Neural crest cell (in vitro differentiated cells): ENCODE data around the gene TGM1. TPM values are rescaled to one million over a fixed set of nuclear protein-coding genes. Genes with fewer than 3 reads are reported as not detected.
"Not testable (repeated sequence)": the region's sequence is repeated elsewhere in the genome, so short reads cannot be mapped to it uniquely, and the experiment has no call there.

ENCODE experiments used
- DNase-seq: peaks from one replicate; pipeline ENCODE4 v3.0.0; 2021; ENCODE audit warnings: low read depth, mixed read lengths, low spot score
- H3K27ac Mint-ChIP-seq: one replicate; pipeline ENCODE4 v1.8.0; 2021; ENCODE audit warnings: mild to moderate bottlenecking, mixed read lengths; ENCODE audit not compliant: unreplicated experiment
- H3K27me3 Mint-ChIP-seq: 2 replicates; pipeline ENCODE4 v1.8.0; 2021; ENCODE audit warnings: low read depth, mild to moderate bottlenecking, mixed read lengths
- H3K36me3 Mint-ChIP-seq: 2 replicates; pipeline ENCODE4 v1.8.0; 2021; ENCODE audit warnings: low read depth, mild to moderate bottlenecking, mixed read lengths
- H3K4me1 Mint-ChIP-seq: 2 replicates; pipeline ENCODE4 v1.8.0; 2021; ENCODE audit warnings: mixed read lengths
- H3K4me3 Mint-ChIP-seq: one replicate; pipeline ENCODE4 v1.8.0; 2021; ENCODE audit warnings: mild to moderate bottlenecking, mixed read lengths
- H3K9me3 Mint-ChIP-seq: 2 replicates; pipeline ENCODE4 v1.8.0; 2021; ENCODE audit warnings: mixed read lengths
- CTCF ChIP-seq: fragments of 200-600 bp; sonication (generic); conservative IDR thresholded peaks from 2 replicates; pipeline ENCODE4 v1.5.0; 2021; ENCODE audit warnings: antibody characterized with exemption, mild to moderate bottlenecking
- total RNA-seq: library from RNA; stranded (reverse); gene quantifications from 2 replicates; pipeline ENCODE4 v1.2.1, GENCODE V29; 2021

The TGM1 gene
- total RNA-seq, 1 donor from 2014 or later: 4.5 TPM

- peaks cover 36% of the 10 kb centered on the region for H3K36me3 Mint-ChIP-seq
- H3K27ac Mint-ChIP-seq: no peak overlapping the region
- peak overlapping the region; percentile 2 for H3K4me3 Mint-ChIP-seq
- DNase-seq: no peak
- no peaks in the 10 kb centered on the region for H3K27me3 Mint-ChIP-seq
- H3K4me1 Mint-ChIP-seq: peaks cover 5% of the 10 kb centered on the region
- H3K9me3 Mint-ChIP-seq: no peaks in the 10 kb centered on the region
- no peak for TF ChIP-seq CTCF
Measured at GRCh38 chr14:24204163-24205146, 58.5 kb downstream of the TGM1 start.

- Mint-ChIP-seq H3K4me3 (peak overlapping the region; percentile 36), H3K4me1 (peaks cover 13% of the 10 kb centered on the region)
Measured at GRCh38 chr14:24203249-24203886, 59.6 kb downstream of the TGM1 start.

GRCh38 chr14:24202538-24202937, 60.4 kb downstream of the TGM1 start:
- H3K4me3 Mint-ChIP-seq: peak overlapping the region; percentile 36
- DNase-seq, H3K27ac Mint-ChIP-seq, H3K9me3 Mint-ChIP-seq, H3K27me3 Mint-ChIP-seq: not testable (repeated sequence)
- peaks cover 14% of the 10 kb centered on the region for H3K4me1 Mint-ChIP-seq
- peaks cover 41% of the 10 kb centered on the region for H3K36me3 Mint-ChIP-seq

More at GRCh38 chr14:24203249-24203886, 59.6 kb downstream of the TGM1 start:
- not testable (repeated sequence) for DNase-seq, H3K27me3 Mint-ChIP-seq, H3K27ac Mint-ChIP-seq, H3K9me3 Mint-ChIP-seq
- H3K36me3 Mint-ChIP-seq: peaks cover 45% of the 10 kb centered on the region

Other genes starting within 250 kb of the TGM1 start
- 9.3 and 9.4 TPM in 2 replicates for gene CARMIL3, start 211.2 kb downstream of the TGM1 start, total RNA-seq
- not detected in 2 replicates for gene CPNE6, start 191.6 kb downstream of the TGM1 start, total RNA-seq
- gene PCK2, start 168.9 kb downstream of the TGM1 start, total RNA-seq: 26.1 and 26.7 TPM in 2 replicates
- gene DCAF11, start 148.4 kb downstream of the TGM1 start, total RNA-seq: 52.5 and 53.9 TPM in 2 replicates
- 1.2 and 2.3 TPM in 2 replicates for gene NRL, start 148.2 kb downstream of the TGM1 start, total RNA-seq
- 0.42 and 0.66 TPM in 2 replicates for gene FITM1, start 132.5 kb downstream of the TGM1 start, total RNA-seq
- gene PSME1, start 127.0 kb downstream of the TGM1 start, total RNA-seq: 81.4 and 88.5 TPM in 2 replicates
- 28.3 and 30.3 TPM in 2 replicates for gene EMC9, start 121.6 kb downstream of the TGM1 start, total RNA-seq
- gene PSME2, start 116.6 kb downstream of the TGM1 start, total RNA-seq: 125 and 131 TPM in 2 replicates
- 65.5 and 82.2 TPM in 2 replicates for gene RNF31, start 115.7 kb downstream of the TGM1 start, total RNA-seq
- 22.9 and 23.0 TPM in 2 replicates for gene IRF9, start 101.9 kb downstream of the TGM1 start, total RNA-seq
- gene REC8, start 91.1 kb downstream of the TGM1 start, total RNA-seq: 160 and 163 TPM in 2 replicates
- gene IPO4, start 74.4 kb downstream of the TGM1 start, total RNA-seq: 88.3 and 88.7 TPM in 2 replicates
- gene TM9SF1, start 67.7 kb downstream of the TGM1 start, total RNA-seq: 45.6 and 47.4 TPM in 2 replicates
- gene TSSK4, start 57.5 kb downstream of the TGM1 start, total RNA-seq: 0.47 and 0.48 TPM in 2 replicates
- 42.2 and 44.7 TPM in 2 replicates for gene CHMP4A, start 49.7 kb downstream of the TGM1 start, total RNA-seq
- 19.0 and 25.9 TPM in 2 replicates for gene MDP1, start 47.1 kb downstream of the TGM1 start, total RNA-seq
- gene NEDD8, start 30.8 kb downstream of the TGM1 start, total RNA-seq: 191 and 208 TPM in 2 replicates
- gene GMPR2, start 30.2 kb downstream of the TGM1 start, total RNA-seq: 64.0 and 66.2 TPM in 2 replicates
- gene TINF2, start 20.6 kb downstream of the TGM1 start, total RNA-seq: 63.4 and 66.7 TPM in 2 replicates
- 22.8 and 25.4 TPM in 2 replicates for gene RABGGTA, start 8.4 kb upstream of the TGM1 start, total RNA-seq
- gene DHRS1, start 36.6 kb upstream of the TGM1 start, total RNA-seq: 17.2 and 19.1 TPM in 2 replicates
- 34.5 and 34.8 TPM in 2 replicates for gene NOP9, start 36.7 kb upstream of the TGM1 start, total RNA-seq
- gene CIDEB, start 44.8 kb upstream of the TGM1 start, total RNA-seq: not detected in 2 replicates
- 7.9 and 9.4 TPM in 2 replicates for gene LTB4R2, start 47.0 kb upstream of the TGM1 start, total RNA-seq
- 4.7 and 5.3 TPM in 2 replicates for gene LTB4R, start 48.3 kb upstream of the TGM1 start, total RNA-seq
- 0.49 TPM in 1 of 2 replicates, not detected in the other for gene ADCY4, start 71.9 kb upstream of the TGM1 start, total RNA-seq
- not detected in 2 replicates for gene RIPK3, start 76.8 kb upstream of the TGM1 start, total RNA-seq
- gene NFATC4, start 105.0 kb upstream of the TGM1 start, total RNA-seq: 44.3 and 47.8 TPM in 2 replicates
- 10.3 and 10.4 TPM in 2 replicates for gene NYNRIN, start 135.8 kb upstream of the TGM1 start, total RNA-seq
- 0.86 and 1.0 TPM in 2 replicates for gene CBLN3, start 166.5 kb upstream of the TGM1 start, total RNA-seq
- gene KHNYN, start 166.8 kb upstream of the TGM1 start, total RNA-seq: 49.3 and 52.3 TPM in 2 replicates
- 64.6 and 76.7 TPM in 2 replicates for gene SDR39U1, start 179.6 kb upstream of the TGM1 start, total RNA-seq
- gene CMA1, start 245.1 kb upstream of the TGM1 start, total RNA-seq: not detected in 2 replicates